ENCODE measurements around the gene SNX25. TPM values are rescaled to one million over a fixed set of nuclear protein-coding genes. Genes with fewer than 3 reads are reported as not detected.

SNX25 gene
- total and polyA plus RNA-seq, 3 donors from 2014 or later: 20.2 to 50.5 (median 45.0) TPM

- Histone ChIP-seq H3K4me1 (no peaks in the 10 kb centered on the region), H3K4me3 (no peak overlapping the region), H3K9me3 (no peaks in the 10 kb centered on the region), H3K27ac (no peak overlapping the region), H3K27me3 (no peaks in the 10 kb centered on the region), H3K36me3 (ENCODE audit: low read depth, missing control alignments) (no peaks in the 10 kb centered on the region)
- TF ChIP-seq CTCF (IDR thresholded peaks at IDR 0.05): no peak
- TF ChIP-seq POLR2A (IDR thresholded peaks at IDR 0.05): no peak
- DNase-seq: no peak
- intact Hi-C loops (cut with DNase I; ENCODE audit: low total_unique reads): no loop called here
- 79 to 85% methylated on average over 6 of the region's 6 CpGs for WGBS, 2 donors
Measured at GRCh38 chr4:185390941-185391340, 181.5 kb downstream of the SNX25 start.

DNA sequence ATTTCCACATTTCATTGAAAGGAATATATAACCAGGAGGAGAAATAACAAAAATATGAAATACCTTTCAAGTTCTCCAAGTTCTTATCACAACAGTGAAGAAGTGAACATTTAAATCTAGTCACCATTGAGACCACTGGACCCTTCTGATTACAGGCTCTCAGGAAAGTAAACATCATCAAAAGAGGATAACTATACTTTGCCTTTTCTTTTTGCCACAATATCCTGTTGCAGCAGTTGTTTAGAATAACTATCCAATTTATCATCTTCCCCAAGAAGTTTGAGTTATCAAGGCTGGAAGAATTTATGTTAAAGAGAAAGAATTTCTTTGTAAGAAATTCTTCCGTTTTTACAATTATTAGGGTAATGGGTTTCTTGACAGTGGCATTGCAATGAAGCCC lies 182.8 kb downstream of the SNX25 start:
- no peak overlapping the region for H3K27ac ChIP-seq
- WGBS, 2 donors: 74 to 82% methylated on average over 1 of the region's 1 CpG
- no peaks in the 10 kb centered on the region for H3K9me3 ChIP-seq
- no peak for TF ChIP-seq POLR2A (IDR thresholded peaks at IDR 0.05)
- no peak for TF ChIP-seq CTCF (IDR thresholded peaks at IDR 0.05)
- H3K27me3 ChIP-seq: no peaks in the 10 kb centered on the region
- intact Hi-C loops (cut with DNase I; ENCODE audit: low total_unique reads): no loop called here
- H3K36me3 ChIP-seq (ENCODE audit: low read depth, missing control alignments): no peaks in the 10 kb centered on the region
- no peak for DNase-seq
- no peaks in the 10 kb centered on the region for H3K4me1 ChIP-seq
- no peak overlapping the region for H3K4me3 ChIP-seq

GRCh38 chr4:185394568-185395237 lies 185.3 kb downstream of the SNX25 start:
- no peaks in the 10 kb centered on the region for H3K4me1 ChIP-seq
- no peaks in the 10 kb centered on the region for H3K36me3 ChIP-seq (ENCODE audit: low read depth, missing control alignments)
- TF ChIP-seq CTCF (IDR thresholded peaks at IDR 0.05): no peak
- TF ChIP-seq POLR2A (IDR thresholded peaks at IDR 0.05): no peak
- DNase-seq: no peak
- H3K27me3 ChIP-seq: no peaks in the 10 kb centered on the region
- H3K9me3 ChIP-seq: no peaks in the 10 kb centered on the region
- peak overlapping the region; percentile 97 for H3K27ac ChIP-seq
- intact Hi-C loops (cut with DNase I; ENCODE audit: low total_unique reads): loop anchor here (5.0 kb wide), 1 partner anchor 187 kb away; the partner anchor contains the start of gene SNX25
- WGBS, 2 donors: 28 to 47% methylated on average over 12 of the region's 12 CpGs
- H3K4me3 ChIP-seq: peak overlapping the region; percentile 65 to 80

DNA sequence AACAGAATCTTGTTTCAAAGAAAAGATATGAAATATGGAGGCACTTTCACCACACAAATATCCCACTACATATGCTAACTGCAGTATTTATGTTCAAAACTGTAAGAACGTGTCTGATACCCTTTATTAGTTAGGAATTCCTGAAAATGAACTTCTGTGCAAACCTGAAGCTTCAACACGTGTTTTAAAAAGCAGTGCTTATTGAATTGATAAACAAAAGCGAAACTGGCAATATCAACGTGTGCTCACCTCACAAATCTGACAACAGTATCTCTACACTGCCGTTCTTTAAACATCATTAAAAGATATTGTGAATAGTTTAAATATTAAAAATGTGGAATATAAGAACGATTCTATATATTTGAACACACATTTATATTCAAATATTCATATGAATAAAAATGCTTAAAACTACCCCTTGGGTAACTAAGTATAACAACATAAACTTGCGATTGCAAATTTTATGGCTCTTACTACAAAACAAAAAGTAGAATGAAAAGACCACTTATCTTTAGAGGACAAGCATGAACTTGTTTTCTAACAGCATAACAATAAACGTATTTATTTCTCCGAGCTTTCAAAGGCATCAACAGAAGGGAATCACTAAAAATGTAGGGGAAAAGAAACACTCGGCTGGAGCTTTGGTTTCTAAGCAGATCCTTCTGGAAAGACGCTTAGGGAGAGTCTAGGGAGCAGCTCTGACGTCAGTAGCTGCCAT lies 186.0 kb downstream of the SNX25 start, which contains the start of gene LRP2BP:
Gene LRP2BP, minus strand, starts transcription at position 687 of the 718 bp plus-strand sequence. CDS start 17,738 bp downstream, outside the sequence.
- peak within 1 kb of the TSS; percentile 97 for H3K27ac ChIP-seq
- DNase-seq: no peak
- H3K4me1 ChIP-seq: no peaks in the 10 kb centered on the region
- H3K36me3 ChIP-seq (ENCODE audit: low read depth, missing control alignments): no peaks in the 10 kb centered on the region
- intact Hi-C loops (cut with DNase I; ENCODE audit: low total_unique reads): loop anchor here (5.0 kb wide), 1 partner anchor 188 kb away; the partner anchor contains the start of gene SNX25
- no peaks in the 10 kb centered on the region for H3K27me3 ChIP-seq
- TF ChIP-seq POLR2A (IDR thresholded peaks at IDR 0.05) (no peak), CTCF (IDR thresholded peaks at IDR 0.05) (no peak)
- H3K4me3 ChIP-seq: peak within 1 kb of the TSS; percentile 65 to 80
- 1 to 2% methylated on average over 12 of the region's 12 CpGs for WGBS, 2 donors
- H3K9me3 ChIP-seq: no peaks in the 10 kb centered on the region
